Measurements from ENCODE around the gene PPP2R1A.
"Not testable (repeated sequence)": the region's sequence is repeated elsewhere in the genome, so short reads cannot be mapped to it uniquely, and the experiment has no call there.

PPP2R1A gene

GRCh38 chr19:52189735-52190486 lies at the start of gene PPP2R1A:
PPP2R1A (plus strand) TSS chr19:52190052; CDS start chr19:52190097, 45 bp downstream.
- DNase-seq: peak; percentile 100

DNA sequence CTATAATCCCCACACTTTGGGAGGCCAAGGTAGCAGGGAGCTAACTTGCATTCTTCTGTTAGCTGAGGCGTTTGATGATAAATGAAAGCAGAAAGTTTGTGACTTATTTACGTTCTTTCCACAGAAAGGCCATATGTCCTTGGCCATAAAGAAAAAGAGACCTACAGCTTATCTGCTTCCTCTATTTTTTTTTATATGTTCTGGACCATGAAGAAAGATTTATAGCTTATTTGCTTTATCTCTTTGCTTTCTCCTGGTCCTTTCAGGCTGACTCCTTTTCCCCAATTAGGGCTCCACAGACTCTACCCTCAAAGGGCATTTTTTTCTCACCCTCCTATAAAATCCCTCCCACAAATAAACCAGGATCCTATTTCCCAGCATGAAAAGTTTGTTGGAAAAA lies 48.6 kb upstream of the PPP2R1A start:
- DNase-seq: no peak

DNA sequence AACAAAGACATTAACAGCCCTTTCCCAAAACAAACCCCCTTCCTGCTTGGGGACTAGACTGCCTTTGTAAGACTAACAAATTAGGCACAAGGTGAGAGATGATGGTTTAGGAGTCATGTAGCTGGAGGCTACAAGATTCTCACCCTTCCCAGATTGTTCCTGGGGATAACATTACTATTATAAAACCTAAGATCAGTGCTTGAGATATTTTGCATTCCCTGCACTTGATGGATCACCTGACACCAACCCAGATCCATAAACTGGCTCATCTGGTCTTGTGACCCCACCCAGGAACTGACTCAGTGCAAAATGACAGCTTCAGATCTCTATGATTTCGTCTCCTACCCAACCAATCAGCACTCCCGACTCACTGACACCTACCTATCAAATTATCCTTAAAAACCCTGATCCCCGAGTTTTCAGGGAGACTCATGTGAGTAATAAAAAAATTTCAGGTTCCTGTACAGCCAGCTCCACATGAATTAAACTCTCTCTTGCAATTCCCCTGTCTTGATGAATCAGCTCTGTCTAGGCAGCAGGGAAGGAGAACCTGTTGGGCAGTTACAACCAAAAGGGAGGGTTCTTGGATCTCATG lies 47.8 kb upstream of the PPP2R1A start:
- DNase-seq: no peak

DNA sequence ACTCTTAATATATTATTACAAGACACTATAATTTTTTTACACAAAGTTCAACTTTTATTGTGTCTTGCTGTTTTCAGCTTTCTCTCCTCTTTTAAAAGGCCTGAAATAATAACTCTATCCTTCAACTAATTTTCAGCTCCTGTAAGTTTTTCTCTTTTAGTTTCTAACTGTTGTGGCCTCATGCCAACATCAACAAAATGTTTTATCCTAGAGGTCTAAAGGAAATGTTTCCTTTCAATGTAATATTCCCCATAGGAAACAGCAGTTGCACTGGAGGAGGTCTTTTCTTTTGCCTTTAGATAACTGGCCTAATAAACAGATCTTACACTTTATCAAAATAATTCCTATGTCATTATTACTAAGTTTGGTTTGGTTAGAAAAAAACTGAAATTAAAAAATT lies 41.6 kb upstream of the PPP2R1A start:
- no peak for DNase-seq

GRCh38 chr19:52155596-52156359 lies 34.1 kb upstream of the PPP2R1A start:
- no peak for DNase-seq

DNA sequence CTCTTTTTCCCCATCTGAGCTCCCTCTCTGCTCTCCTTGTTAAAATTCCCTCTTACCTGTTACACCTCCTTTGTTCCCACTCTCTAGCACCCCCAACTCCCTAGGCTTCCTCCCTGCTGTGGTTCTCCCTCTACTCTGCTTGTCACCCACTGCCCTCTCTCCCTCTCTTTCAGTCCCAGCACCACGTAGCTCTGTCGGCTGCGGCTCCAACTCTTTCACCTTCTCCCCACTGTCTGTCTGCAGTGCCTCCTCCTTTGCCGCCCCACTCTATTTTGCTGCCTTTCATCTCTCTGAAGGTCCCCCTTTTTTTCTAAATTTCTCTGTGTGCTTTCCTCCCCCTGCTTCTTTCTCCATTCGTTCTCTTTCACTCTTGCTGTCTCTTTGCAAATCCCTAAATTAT lies 19.5 kb upstream of the PPP2R1A start:
- DNase-seq: no peak

DNA sequence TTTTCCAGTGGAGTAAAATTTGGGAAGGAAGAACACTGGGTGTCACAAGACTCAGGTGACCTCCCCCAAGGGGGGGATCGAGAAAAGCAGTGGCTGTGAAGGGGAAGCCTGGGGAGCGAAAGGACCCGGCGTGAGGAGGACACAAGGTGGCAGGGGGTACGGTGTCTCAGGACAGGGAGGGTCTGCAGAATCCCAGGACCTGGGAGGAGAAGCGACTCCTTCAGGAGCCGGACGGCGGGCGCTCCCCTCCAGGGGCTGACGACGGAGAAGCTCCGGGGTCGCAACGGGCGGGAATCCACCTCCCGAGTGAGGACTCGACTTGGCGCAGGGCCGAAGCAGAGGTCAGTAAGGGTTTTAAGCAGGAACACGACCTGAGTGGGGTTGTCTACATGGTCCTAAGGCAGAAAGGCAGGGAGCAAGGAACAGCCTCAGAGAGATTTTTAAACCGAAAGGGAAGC lies 19.0 kb upstream of the PPP2R1A start:
- no peak for DNase-seq

DNA sequence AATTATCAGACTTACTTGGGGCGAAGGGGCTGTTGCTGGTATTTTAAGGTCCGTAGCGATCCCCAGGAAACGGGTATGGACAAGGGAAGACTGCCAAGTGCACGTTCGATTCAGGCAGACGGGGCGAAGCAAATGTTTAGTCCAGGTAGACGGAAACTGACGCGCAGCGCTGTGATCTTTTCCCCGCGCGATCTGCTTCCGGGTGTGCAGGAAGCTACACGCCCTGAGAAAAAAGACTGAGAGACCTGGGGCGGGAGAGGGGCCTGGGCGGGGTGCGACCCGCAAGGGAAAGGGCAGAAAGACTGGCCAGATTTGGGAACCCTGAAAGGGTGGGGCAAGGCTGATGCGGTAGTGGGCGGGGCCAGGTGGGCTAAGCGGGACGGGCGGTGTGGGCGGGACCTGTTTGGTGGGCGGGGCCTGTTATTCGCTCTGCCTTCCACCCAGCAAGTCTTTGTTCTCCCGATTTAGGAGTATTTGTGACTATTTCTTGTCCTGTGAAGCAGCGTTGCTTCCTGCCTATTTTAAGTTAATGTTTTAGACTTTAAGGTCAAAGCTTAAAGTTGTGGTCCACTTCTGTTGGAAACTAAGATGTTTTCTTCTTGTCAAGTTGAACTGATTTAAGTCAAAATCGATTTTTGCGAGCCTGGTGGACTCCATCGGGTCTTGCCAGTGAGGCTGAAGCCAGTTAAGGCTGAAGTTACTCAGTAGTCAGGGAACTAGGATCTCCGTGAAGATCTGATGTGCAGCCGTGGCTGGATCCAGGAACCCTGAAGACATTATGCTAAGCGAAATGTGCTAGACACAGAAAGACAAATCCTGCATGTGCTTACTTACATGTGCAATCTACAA lies 18.3 kb upstream of the PPP2R1A start, which contains the start of gene ZNF836:
Gene ZNF836, minus strand, starts transcription at position 301 of the 849 bp plus-strand sequence. CDS start 3,549 bp downstream, outside the sequence.
- peak; percentile 58 for DNase-seq

DNA sequence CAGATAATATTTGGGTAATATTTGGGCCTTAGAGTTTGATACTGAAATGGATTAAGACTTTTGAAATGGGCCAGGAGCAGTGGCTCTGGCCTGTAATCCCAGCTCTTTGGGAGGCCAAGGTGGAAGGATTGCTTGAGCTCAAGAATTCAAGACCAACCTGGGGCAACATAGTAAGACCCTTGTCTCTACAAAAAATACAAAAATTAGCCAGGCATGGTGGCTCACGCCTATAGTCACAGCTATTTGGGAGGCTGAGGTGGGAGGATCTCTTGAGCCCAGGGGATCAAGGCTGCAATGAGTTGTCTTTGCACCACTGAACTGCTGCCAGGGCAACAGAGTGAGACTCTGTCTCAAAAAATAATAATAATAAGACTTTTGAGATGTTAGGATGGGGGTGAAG lies 17.5 kb upstream of the PPP2R1A start:
- DNase-seq: no peak

DNA sequence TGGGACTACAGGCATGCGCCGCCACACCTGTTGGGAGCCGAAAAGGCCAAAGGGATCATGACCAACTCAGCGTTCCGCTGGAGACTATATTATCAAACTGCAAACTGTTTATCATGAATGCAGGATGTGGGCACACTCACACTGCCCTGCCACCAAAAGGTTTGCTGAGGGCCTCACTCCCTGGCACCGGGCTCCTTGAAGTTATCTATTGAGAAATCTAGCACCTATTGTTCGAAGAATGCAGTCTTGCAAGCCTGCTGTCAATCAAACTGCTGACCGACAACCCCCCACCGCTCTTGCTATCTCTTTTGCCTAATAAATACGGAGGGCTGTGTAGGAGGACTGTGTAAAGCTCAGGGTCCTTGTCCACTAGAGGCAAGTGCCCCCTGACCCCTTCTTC lies 13.3 kb upstream of the PPP2R1A start:
- no peak for DNase-seq

DNA sequence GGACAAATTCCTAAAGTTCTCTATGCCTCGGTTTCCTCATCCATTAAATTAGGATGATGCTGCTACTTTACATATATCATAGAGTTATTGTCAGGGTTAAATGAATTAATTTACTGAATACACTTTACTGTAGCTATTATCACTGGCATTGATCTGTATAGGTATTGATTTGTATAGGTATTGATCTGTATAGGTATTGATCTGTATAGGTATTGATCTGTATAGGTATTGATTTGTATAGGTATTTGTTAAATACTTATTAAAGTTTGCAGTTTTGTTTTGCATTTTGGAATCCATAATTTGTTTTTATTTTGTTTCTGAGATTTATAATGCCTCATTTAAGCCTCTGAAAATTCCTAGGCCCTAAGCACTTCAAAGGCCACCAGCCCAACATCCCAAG lies 2.4 kb upstream of the PPP2R1A start:
- no peak for DNase-seq

DNA sequence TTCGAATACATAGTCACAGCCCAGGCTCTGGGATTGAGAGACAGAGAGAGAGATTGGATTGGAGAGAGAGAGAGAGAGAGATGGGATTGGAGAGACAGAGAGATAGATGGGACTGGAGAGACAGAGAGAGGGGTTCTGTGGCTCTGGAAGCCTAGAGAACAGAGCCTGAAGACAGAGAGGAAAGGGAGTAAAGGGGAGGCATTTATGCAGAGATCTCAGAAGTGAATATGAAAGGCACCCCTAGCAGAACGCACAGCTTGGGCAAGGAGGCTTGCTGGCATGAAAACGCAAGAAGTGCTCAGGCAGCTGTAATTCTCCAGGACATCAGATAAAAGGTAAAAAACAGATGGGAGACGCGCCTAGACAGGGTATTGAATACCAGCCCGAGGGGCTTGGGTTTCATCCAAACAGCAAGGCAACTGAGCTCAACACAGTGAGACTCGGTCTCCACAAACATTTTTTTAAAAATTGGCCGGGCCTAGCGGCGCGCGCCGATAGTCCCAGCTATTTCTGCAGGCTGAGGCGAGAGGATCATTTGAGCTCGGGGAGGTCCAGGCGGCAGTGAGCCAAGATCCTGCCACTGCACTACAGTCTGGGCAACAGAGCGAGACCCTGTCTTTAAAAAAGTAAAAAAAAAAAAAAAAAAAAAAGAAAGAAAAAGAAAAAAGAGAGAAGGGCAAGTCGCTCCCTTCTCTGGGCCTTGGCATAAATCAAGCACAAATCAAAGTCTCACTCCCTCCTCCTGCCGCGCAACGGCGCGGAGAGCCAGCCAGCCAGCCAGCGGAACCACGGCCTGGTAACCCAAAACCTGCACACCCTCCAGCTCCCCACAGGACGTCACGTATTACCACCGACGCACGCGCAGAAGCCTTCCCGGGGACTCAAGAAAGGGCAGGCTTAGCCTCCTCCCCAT lies 774 bp upstream of the PPP2R1A start:
- DNase-seq: peak; percentile 76

DNA sequence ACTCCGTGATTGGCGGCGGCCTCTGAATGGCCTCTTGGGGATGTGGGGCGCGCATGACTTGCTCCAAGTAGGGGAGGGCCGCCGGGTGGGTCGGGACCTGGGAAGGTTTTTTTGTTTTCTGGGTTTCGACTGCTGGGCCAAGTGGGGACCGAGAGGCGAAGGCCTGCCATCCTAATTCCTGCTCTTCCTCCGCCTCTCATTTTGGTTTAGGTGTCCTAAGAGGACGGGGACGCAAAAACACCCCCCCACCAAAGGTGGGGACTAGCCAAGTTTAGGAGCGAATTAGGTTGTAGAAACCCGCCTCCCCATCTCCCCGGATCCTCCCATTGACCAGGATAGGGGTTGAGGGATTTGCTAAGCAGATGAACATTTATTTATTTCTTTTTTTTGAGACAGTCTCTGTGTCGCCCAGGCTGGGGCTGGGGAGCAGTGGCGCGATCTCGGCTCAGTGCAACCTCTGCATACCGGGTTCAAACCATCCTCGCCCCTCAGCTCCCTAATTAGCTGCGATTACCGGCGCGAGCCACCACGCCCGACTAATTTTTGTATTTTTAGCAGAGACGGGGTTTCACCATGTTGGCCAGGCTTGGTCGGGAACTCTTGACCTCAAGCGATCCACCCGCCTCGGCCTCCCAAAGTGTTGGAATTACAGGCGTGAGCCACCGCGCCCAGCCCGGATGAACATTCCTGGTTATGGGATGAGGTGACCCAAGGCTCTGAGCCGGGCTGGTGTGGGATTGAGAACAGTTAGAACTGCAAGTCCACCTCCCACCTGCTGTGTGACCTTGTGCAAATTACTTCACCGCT lies 838 bp downstream of the PPP2R1A start:
- DNase-seq: peak; percentile 53

- DNase-seq: no peak
Observed at GRCh38 chr19:52191389-52191788, 1.5 kb downstream of the PPP2R1A start.

DNA sequence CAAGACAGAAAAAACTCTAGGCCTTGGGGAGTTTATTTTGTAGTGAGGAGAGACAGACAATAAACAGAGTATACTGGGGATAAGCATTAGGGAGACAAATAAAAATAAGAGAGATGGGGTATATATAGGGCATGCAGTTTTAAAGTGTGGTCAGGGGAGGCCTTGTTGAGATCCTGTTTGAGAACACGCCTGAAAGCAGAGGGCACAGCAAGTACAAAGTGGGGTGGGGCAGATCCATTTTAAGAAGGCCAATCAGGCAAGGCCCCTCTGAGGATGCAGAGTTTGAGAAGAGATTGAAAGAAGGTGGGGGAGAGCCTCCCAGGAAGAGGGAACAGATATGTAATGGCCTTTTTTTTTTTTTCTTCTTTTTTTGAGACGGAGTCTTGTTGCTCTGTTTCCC lies 2.1 kb downstream of the PPP2R1A start:
- DNase-seq: no peak

- no peak for DNase-seq
Observed at GRCh38 chr19:52196256-52196967, 6.6 kb downstream of the PPP2R1A start.

DNA sequence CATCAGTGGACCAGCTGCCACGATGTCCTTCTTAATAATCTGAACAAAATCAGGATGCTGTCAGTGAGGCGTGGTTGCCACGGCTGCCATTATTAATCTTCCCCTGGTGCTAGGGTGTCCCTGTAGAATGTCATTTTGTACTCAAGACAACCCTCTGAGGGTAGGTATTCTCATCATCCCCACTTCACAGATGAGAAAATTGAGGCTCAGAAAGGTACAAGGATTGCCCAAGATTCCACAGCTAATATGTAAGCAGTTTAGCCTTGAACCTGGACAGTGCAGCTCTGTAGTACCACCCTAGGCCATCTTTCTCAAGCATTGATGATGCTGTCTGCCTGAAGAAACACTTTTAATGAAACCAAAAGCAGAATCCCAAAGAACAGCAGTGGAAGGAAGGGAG lies 8.1 kb downstream of the PPP2R1A start:
- no peak for DNase-seq

- DNase-seq: no peak
Observed at GRCh38 chr19:52198678-52199077, 8.8 kb downstream of the PPP2R1A start.

DNA sequence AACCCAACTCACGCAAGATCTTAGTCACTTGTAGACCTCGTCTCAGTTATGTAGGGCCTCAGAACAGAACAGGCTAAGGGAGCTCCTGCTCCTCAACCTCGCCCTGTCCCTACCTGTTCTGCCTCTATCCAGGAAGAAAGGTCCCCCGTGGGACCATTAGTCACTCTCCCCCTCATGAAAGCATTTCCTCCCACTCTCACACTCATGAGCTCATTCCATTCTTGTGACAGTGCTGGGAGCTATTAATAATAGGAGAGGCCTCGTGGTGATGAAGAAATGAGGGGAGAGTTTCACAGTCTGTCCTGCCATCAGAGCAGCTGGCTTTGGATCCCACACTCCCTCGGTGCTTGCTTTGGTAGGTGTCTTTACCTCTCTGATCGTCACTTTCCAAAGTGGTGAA lies 10.2 kb downstream of the PPP2R1A start:
- DNase-seq: no peak

DNA sequence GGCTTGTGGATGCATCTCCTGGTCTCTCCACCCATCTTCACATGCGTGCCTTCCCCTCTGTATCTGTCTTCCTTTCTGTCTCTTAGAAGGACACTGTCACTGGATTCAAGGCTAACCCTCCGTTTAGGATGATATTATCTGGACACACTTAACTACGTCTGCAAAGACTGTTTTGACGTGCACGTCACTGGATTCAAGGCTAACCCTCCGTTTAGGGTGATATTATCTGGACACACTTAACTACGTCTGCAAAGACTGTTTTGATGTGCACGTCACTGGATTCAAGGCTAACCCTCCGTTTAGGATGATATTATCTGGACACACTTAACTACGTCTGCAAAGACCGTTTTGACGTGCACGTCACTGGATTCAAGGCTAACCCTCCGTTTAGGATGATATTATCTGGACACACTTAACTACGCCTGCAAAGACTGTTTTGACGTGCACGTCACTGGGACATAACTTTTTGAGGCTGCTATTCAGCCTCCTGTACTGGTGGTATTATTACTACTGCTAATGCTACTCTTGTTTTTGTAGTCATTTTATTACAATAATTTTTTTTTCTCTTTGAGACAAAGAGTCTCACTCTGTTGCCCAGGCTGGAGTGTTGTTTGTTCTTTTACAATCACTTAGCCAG lies 11.0 kb downstream of the PPP2R1A start:
- DNase-seq: not testable (repeated sequence)
